ENCODE results near the gene NEUROD6.

The NEUROD6 gene

DNA sequence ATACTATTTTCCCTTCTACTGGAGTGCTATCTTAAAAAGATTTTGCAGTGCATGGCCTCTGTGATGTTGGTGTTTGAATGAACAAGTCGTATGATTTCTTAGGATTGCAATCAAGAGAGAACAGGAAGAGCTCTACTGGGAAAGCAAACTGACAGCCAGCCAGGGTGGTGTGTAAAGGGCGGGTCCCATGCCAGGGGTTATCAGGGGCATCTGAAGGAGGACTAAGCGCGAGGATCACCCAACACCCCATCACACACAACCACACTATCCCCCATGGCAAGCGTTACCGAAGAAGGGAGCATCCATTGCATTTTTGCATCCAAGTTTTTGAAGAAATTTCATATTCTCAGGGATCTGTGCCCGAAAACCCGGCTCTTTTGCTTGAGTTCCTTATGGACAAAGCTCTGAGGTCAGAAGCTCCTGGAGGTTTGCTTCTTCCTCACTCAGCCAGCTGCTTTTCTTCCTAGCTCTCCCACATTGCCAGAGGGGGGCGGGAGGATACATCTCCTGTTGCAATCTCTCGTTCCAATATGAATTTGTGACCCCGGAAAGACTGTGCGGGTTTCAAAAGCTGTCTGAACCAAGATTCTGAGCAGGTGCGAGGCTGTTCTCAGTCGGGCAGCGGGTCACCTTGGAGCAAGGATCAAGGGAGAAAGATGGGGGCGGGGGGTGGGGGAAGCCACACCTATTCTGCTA, 5.2 kb downstream of the NEUROD6 start:
- DNase-seq: peak in 1 of 56 donors; percentile 23

DNA sequence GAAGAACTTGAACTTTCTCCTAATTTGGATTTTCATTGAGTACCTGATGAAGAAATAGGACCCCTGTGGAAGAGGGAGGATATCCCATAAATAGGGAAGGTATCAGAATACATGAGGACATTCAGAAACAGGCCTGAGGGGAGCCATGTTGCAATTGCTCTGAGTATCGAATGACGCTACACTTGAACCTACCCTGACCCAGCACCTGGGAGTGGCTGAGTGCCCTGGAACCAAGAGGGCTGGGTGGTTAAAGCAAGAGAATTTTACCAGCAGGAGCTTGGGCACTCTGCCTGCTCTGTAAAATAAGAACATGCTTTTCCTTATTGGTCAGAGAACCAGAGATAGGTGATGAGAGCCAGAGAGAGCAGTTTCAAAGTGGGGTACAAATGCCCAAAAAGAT, 7.2 kb downstream of the NEUROD6 start:
- DNase-seq: no peak

DNA sequence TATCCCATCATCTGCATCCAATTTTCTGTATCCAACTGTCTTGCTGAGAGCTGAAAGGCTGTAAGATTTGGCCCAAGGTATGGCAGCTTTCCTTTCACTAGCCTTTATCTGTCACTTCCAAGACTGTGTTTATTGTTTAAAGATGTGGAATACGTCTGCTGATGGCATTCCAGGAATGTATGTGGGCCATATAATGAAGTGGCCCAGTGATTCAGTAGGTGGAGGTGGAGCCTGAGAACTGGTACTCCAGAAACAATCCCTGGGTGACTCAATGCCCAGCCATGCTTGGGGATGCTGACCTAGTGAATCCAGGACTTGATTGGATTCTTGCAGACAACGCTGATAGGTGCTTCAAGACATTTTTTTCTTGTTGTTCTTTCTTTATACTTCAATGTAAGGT, 13.5 kb downstream of the NEUROD6 start:
- no peak for DNase-seq

DNA sequence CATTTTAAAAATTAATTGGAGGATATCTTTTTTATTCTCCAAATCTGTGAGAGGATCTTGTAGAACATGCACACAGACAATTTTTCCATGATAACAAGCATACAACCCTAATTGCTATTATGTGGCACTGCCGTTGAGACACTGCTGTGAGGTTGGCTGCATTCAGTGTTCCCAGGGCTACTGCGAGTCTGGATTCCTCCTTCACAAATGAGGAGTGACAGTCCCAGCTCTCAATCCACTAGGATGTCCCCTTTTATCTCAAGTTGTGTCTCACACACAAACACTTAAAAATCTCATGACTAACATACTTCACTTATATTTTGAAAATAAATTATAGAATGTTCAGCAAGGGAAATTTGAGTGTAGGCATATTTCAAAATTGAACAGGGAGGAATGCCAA, 14.1 kb downstream of the NEUROD6 start:
- no peak for DNase-seq

DNA sequence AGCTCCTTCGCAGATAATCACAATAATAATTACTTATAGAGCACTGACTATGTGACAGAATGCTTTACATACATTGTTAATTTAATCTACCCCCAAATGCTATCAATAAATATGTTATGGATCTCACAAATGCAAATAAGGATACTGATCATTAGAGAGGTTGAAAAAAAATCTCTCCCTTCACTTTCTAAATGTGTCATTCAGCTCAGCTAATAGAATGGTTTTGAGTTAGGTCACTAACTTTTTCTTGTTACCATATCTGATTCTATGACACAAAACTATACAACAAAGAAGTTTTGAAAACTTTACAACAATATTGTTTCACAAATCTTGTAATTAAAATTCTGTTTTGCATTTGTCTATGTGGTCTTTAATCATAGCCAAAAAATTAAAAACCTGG, 17.4 kb downstream of the NEUROD6 start:
- DNase-seq: no peak

DNA sequence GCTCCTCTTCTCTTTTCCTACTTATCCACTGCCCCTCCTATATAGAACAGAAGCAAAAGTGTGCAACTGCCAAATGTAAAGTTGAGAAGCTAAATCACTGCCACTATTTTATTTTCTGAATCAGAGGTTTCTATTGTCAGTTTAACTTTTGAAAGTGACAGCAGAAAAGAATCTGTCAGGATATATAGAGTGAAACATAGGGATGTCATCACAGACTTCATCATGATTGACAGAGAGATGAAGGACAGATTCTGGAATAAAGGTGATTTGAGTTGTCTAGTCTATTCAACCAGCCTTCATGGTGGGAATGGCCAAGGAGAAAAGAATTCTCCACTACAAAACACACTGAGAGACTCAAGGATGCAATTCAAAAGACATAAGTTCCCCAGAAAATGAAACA, 19.9 kb downstream of the NEUROD6 start:
- no peak for DNase-seq

DNA sequence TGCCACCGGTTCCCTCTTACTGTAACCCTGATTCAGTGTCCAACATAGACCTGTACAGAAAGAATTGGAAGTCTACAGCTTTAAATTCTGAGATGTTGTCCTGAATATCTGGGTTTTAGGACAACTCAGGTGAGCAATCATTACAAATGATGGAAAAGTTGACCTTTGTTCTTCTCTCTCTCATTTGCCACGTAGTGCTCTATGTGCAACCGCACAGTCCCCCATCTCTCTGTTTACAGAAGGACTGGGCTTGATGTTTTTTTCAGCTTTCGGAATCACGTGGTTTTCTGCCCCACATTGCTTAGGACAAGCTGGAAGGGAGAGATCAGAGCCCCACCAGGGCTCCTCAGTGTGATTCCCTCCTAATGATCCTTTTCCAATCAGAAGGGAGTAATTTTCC, 22.2 kb downstream of the NEUROD6 start:
- DNase-seq: no peak

DNA sequence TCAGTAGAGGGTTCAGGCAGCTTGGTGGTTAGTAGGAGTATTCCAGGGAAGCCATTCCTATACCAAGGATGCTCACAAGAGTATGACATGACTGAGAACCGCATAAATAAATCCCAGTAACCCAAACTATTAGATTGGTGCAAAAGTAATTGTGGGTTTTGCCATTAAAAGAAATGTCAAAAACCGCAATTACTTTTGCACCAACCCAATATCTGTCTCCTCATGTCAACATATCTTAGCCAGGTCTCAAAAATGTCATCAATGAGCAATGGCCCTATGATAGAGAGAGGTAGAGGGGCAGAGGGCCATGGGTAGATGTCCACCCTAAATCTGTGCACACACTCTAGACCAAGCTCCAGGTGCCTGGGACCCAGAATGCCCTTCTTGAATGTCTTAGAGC, 23.6 kb downstream of the NEUROD6 start:
- DNase-seq: no peak

DNA sequence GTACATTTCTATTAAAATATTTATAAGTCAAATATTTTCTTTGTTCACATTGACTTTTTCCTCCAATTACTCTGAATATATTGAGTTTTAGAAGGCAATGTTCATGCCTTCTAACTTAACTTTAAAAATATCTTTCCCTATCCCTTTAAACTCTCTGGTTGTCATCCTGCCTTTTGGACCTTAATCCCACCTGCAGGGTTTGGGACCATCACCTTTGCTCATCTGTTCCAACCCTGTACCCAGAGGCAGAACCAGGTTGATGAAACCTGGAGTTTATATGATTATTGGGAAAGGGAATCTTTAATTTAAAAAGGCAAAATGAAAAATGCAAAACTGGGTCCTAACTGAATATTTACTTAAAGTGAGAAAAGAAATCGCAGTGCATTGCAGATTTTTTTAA, 24.8 kb downstream of the NEUROD6 start:
- DNase-seq: no peak

DNA sequence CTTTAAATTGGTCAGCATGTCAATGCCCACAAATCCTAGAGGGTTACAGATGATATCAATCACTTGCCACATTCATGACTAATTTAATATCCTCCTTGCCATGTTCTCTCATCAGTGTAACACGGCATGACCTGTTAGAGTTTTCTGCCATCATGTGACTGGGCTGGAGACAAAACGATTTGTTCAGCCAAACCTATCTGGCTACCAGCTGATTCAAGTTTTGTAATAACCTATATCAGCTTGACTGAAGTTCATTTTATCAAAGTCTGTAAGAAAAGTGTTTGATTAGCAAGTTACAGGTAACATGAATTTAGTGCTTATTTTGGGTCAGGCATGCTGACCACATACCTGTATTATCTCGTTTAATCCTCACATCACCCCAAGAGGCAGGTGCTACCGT, 25.7 kb downstream of the NEUROD6 start:
- DNase-seq: no peak

DNA sequence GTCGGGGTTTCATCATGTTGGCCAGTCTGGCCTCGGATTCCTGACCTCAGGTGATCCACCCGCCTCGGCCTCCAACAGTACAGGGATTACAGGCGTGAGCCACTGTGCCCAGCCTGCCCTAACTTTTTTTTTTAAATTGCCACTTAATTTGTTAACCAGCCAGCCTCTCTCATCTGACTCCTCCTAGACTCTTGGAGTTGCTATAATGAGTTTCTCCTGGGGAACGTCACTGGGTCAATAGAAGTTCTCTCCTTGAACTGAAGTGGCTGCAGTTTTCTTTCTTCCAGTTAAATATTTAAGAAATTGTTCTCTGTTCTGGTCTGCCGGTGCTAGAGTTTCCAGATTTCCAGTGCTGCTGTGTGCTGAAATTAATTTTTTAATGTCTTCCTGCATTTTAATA, 27.6 kb downstream of the NEUROD6 start:
- DNase-seq: no peak

DNA sequence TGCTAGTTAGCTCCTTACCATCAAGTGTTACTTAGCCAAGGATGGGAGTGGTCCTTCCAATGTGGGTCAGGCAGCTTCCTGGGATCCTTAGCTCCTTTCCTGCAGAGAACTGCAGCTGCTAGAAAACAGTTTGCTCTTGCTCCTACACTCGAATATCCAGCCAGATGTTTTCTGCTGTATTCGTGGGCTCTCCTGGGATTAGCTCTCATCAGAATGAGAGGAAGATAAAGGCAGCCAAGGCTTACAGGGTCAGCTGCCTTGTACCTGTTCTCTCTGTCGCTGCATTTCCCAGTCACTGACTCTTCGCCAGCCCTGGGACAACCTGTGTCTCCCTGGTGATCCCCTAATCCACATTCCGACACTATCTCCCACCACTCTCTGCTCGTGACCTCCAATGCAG, 29.0 kb downstream of the NEUROD6 start:
- DNase-seq: no peak

DNA sequence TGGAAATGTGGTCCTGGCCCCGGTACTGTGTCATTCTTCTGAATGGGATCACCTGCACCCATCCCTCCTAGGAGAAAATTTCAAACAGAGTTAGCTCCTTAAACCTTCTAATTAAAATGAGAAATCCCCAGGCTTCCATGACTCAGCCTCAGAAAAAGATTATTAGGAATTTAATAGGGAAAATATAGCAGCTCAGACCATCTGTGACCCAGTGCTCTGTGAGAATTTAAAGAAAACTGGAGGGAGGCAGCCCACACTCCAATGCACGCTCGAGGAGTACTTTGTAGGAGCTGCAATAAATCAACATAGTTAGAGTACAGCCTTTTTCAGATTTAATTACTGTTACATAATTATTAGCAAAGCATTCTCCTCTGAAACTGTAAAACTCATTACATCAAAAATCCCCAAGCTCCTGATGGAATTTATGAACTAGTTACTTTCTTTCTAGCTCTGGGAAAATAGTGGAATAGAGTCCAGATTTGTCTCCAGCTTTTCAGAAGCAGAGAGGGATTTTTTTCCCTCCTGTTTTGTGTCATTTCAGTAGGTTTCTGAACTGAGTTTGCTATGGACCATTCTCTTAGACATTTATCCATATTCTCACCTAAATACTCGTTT, 30.1 kb downstream of the NEUROD6 start:
- DNase-seq: peak in 1 of 56 donors; percentile 2

DNA sequence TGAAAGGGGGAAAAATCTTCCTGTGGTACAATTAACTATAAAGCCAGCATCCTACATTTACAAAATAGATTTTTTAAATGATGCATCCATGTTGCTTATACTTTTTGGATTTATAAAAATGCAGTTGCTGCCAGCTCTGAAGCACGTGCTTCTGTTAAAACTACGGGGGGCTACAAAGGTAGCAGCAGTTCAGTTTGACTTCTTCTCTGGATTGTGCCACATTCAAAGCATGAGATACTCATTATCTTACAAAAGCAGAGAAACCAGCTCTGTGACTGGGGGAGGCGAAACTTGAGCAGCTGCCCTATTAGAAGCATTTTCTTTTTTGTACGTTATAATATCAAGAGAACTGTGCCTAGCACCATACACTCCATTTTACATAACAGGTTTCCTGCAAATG, 31.1 kb downstream of the NEUROD6 start:
- no peak for DNase-seq

DNA sequence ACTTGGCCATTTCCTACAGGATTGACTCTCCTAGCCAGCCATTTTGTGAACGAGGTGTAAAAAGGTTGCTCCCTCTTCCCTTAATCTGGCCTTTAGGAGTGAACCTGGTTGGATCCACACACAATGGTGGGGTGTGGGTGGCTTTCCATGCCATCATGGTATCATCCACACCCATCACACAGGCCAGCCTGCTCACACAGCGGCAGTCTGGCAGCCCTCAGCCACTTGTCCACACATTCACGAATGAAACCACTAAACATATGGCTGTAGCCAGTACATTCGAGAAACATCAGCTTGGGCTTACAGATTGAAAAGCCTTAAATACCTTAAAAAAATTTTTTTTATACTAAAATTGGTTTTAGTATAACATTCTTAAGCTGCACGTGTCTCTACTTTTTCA, 31.9 kb downstream of the NEUROD6 start:
- DNase-seq: no peak

DNA sequence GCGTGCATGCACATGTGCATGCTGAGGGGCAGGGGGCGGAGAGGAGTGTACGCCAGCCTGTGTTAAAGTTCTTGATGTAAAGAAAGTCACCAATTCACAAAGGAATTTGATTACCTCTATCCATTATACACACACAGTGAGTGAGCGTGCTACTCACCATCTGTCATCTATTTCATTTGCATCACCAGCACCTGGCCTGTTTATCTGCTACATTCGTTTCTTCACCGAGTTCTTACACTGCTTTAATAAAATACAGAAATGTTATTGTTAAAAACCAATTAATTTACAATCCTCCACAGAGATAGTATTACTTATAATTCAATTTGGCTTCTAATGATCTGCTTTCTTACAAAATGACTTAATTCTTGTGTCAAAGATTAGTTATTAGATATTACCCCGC, 32.6 kb downstream of the NEUROD6 start:
- peak in 2 of 56 donors; percentile 5 to 18 for DNase-seq

DNA sequence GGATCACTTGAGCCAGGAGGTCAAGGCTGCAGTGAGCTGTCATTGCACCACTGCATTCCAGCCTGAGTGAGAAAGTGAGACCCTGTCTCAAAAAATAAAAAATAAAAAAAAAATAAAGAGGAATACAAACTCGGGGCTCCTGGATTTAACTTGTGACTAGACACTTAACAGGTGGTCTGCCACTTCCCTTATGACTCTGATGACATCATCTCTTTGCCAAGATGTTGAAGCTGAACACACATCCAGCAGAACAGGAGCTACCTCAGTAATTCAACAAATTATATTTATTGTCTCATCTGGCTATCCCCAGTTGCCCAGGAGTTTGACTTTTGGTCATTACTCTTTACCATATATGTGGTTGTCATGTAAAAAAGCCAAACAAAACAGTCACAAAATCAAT, 35.3 kb downstream of the NEUROD6 start:
- no peak for DNase-seq

DNA sequence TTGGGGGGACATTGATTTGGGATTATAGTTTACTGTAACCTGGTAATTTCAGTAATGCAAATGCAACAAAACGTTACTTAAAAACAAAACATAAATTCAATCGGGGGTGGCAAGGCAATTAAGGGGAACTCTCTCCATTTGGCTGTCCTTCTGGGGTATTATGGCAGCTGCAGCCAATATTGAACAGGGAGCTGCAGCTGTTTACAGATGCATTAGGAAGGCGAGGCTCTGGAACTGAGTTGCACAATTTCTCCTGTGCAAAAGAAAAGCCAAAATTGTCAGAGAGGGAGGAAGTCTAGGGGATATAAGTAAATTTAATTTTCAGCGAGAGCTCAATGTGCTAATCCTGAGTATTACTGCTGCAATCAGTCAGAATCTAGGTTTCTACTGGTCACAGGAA, 36.1 kb downstream of the NEUROD6 start:
- no peak for DNase-seq

DNA sequence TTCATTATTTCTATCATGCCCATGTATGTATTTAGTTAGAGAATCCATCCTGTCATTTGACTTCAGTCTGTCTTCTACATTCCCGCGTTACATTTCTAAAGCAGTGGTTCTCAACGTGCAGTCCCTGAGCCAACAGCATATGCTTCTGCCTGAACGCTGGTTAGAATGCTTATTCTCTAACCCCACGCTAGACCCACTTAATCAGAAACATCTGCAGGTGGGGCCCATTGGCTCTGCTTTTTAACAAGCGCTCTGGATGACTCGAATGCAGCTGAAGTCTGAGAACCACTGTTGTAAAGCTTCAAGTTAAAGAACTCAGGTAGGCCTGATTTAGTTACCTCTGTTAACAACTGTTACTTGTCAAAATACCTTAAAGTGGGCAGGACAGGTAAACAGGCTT, 38.2 kb downstream of the NEUROD6 start:
- DNase-seq: no peak

DNA sequence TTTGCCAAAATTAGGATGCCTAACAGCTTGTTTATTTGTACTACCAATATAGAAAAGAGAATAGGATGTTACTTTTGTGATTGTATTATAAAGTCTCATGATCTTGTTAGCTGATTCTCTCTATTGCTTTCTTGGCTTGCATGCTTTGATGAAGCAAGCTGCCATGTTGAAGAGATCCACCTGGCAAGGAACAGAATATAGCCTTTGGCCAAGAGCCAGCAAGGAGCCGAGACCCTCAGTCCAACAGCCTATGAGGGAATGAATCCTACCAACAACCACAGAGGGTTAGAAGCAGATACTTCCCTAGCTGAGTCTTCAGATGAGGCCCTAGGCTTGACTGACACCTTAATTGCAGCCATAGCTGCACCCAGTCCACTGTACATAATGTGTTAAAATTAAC, 41.2 kb downstream of the NEUROD6 start:
- DNase-seq: no peak

DNA sequence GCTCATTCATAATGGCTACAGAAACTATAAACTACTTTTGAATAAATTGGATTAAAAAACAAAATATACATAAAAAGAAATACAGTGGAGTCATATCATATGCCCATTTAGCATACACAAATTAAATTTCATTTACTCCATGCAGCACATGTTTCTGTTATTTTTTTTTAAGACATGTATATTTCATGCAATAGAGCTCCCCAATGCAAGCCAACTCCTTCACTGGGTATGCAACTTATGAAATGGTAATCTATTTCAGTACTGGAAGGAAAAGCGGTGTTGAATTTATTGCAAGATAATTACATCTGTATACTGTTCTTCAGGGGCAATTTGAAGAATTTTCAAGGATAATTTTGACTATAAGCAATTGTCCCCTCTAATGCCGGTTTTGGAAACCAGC, 49.9 kb downstream of the NEUROD6 start:
- DNase-seq: no peak

Data from amygdala (tissue), 56 donors.